Transverse colon (tissue), 4 donors: ENCODE measurements around the gene CCL17. TPM values are rescaled to one million over a fixed set of nuclear protein-coding genes. Genes with fewer than 3 reads are reported as not detected.

Experiments
- DNase-seq: peaks from one replicate; pipeline ENCODE4 v3.0.0-alpha.2; 2019
- H3K27ac ChIP-seq, 4 donors: fragments of 200-600 bp; sonication (generic); 2 replicates each; pipeline ENCODE4 v1.5.1; 2016 to 2018; ENCODE audit warnings: inconsistent platforms in 4 of 4
- H3K27me3 ChIP-seq: fragments of 200-600 bp; sonication (generic); 2 replicates; pipeline ENCODE4 v1.5.1; 2017; ENCODE audit warnings: inconsistent platforms
- H3K36me3 ChIP-seq, 4 donors: fragments of 200-600 bp; sonication (generic); 2 replicates each; pipeline ENCODE4 v1.5.1; 2017 to 2019; ENCODE audit warnings: inconsistent platforms in 4 of 4
- H3K4me1 ChIP-seq, 4 donors: fragments of 200-600 bp; sonication (generic); 2 replicates each; pipeline ENCODE4 v1.5.1; 2017 to 2020; ENCODE audit warnings: inconsistent platforms in 4 of 4
- H3K4me3 ChIP-seq, 4 donors: fragments of 200-600 bp; sonication (generic); 1 replicate in 1 of 4; 2 replicates in 3 of 4; pipeline versions ENCODE4 v1.5.1 to v1.6.1; 2017 to 2019; ENCODE audit warnings: inconsistent platforms in 4 of 4
- H3K9me3 ChIP-seq, 2 donors: fragments of 200-600 bp; sonication (generic); 2 replicates each; pipeline ENCODE4 v1.5.1; 2017 to 2019; ENCODE audit warnings: inconsistent platforms in 2 of 2
- CTCF ChIP-seq, 5 experiments: fragments of 200-600 bp in 3 of 5; fragments of 450-650 bp in 2 of 5; sonication (generic) in 3 of 5; IDR thresholded peaks; 1 replicate in 2 of 5; 2 replicates in 3 of 5; pipeline ENCODE4 v1.5.1; 2016 to 2017; ENCODE audit warnings: antibody characterized with exemption in 5 of 5, inconsistent platforms in 3 of 5, mild to moderate bottlenecking in 2 of 5, moderate library complexity in 1 of 5
- EP300 ChIP-seq: sonication (generic); formaldehyde crosslinking; IDR thresholded peaks from one replicate; pipeline ENCODE4 v1.6.1; 2017; ENCODE audit warnings: antibody characterized with exemption, low read depth
- POLR2A ChIP-seq: fragments of 450-650 bp; IDR thresholded peaks from one replicate; pipeline ENCODE4 v1.6.1; 2016; ENCODE audit warnings: antibody characterized with exemption, mild to moderate bottlenecking, moderate library complexity
- POLR2AphosphoS5 ChIP-seq, 3 donors: sonication (generic); formaldehyde crosslinking; IDR thresholded peaks; one replicate each; pipeline ENCODE4 v1.6.1; 2016; ENCODE audit warnings: antibody characterized with exemption in 3 of 3
- WGBS, 2 donors: methylation state at CpG; one replicate each; pipeline ENCODE4 v1.1.5; 2018; ENCODE audit warnings: low coverage in 1 of 2; 5-methylcytosine and 5-hydroxymethylcytosine counted together
- in situ Hi-C, 4 donors: fragments of 200-750 bp; cut with MboI; loops; one replicate each; pipeline versions ENCODE4 v1.15.0 to v1.15.1; 2017; ENCODE audit warnings: low sequenced_read_pairs in 3 of 4, low pct_ligation_motif_present in 1 of 4, low pct_unique_long_range_greater_than_20kb in 1 of 4
- intact Hi-C: fragments of 100-400 bp; cut with DNase I; formaldehyde crosslinking; loops from one replicate; pipeline ENCODE4 v1.15.1; 2023; ENCODE audit warnings: low total_unique reads
- total RNA-seq, 4 donors: library from RNA; depleted of rRNA; stranded (reverse); fragments of >200 nt; gene quantifications; one replicate each; pipeline ENCODE4 v1.1.0, GENCODE V29; 2016

CCL17 gene
- total RNA-seq, 4 donors from 2014 or later, result 1.4 TPM; not detected in 3

GRCh38 chr16:57388359-57389086, 16.0 kb upstream of the CCL17 start:
- Histone ChIP-seq H3K4me1 (peaks cover 14 to 27% (median 16%) of the 10 kb centered on the region in 4 donors), H3K36me3 (no peaks in the 10 kb centered on the region), H3K27ac (no peak overlapping the region), H3K9me3 (no peaks in the 10 kb centered on the region), H3K27me3 (no peaks in the 10 kb centered on the region), H3K4me3 (no peak overlapping the region)
- TF ChIP-seq POLR2AphosphoS5 (IDR thresholded peaks at IDR 0.05), result no peak
- intact Hi-C loops (no loop called here), in situ Hi-C loops (no loop called here)
- DNase-seq, result no peak
- 61 to 76% methylated on average over 3 to 7 of the region's 7 CpGs for WGBS, 2 donors

- Histone ChIP-seq H3K27me3 (no peaks in the 10 kb centered on the region), H3K4me3 (no peak overlapping the region), H3K4me1 (peaks cover 8 to 21% (median 11%) of the 10 kb centered on the region in 4 donors), H3K9me3 (no peaks in the 10 kb centered on the region), H3K36me3 (no peaks in the 10 kb centered on the region), H3K27ac (no peak overlapping the region)
- no peak for DNase-seq
- no peak for TF ChIP-seq POLR2A
- TF ChIP-seq EP300, result no peak
- no peak for TF ChIP-seq CTCF (IDR thresholded peaks at IDR 0.05)
- no peak for TF ChIP-seq POLR2AphosphoS5 (IDR thresholded peaks at IDR 0.05)
- 90 to 99% methylated on average over 2 to 3 of the region's 3 CpGs for whole genome bisulfite sequencing, 2 donors
- intact Hi-C loops, result no loop called here
- in situ Hi-C loops, result no loop called here
Measured at GRCh38 chr16:57389087-57389468, 15.5 kb upstream of the CCL17 start.

- H3K36me3 ChIP-seq, result no peaks in the 10 kb centered on the region
- H3K27me3 ChIP-seq, result no peaks in the 10 kb centered on the region
- TF ChIP-seq POLR2AphosphoS5 (IDR thresholded peaks at IDR 0.05), result no peak
- TF ChIP-seq EP300, result no peak
- no peak for TF ChIP-seq POLR2A
- TF ChIP-seq CTCF (IDR thresholded peaks at IDR 0.05), result no peak
- no peak overlapping the region for H3K4me3 ChIP-seq
- no peak overlapping the region for H3K27ac ChIP-seq
- intact Hi-C loops (no loop called here), in situ Hi-C loops (no loop called here)
- no peaks in the 10 kb centered on the region for H3K9me3 ChIP-seq
- 74 to 90% methylated on average over 2 to 5 of the region's 5 CpGs for WGBS, 2 donors
- H3K4me1 ChIP-seq, result peaks cover 3 to 12% (median 6%) of the 10 kb centered on the region in 4 donors
- DNase-seq, result no peak
Measured at GRCh38 chr16:57390636-57391295, 13.8 kb upstream of the CCL17 start.

- no peak overlapping the region for H3K4me3 ChIP-seq
- no peaks in the 10 kb centered on the region for H3K27me3 ChIP-seq
- H3K36me3 ChIP-seq, result no peaks in the 10 kb centered on the region
- H3K4me1 ChIP-seq, result peaks cover 3 to 11% (median 6%) of the 10 kb centered on the region in 4 donors
- TF ChIP-seq POLR2AphosphoS5 (IDR thresholded peaks at IDR 0.05) (no peak), POLR2A (no peak), CTCF (IDR thresholded peaks at IDR 0.05) (no peak), EP300 (no peak)
- no peak for DNase-seq
- in situ Hi-C loops (no loop called here), intact Hi-C loops (no loop called here)
- 43 to 82% methylated on average over 1 to 4 of the region's 4 CpGs for WGBS, 2 donors
- no peaks in the 10 kb centered on the region for H3K9me3 ChIP-seq
- H3K27ac ChIP-seq, result no peak overlapping the region
Measured at GRCh38 chr16:57391300-57391699, 13.3 kb upstream of the CCL17 start.
